Right forelimb (tissue), 1 donor: ENCODE results near the gene UNC45A.
"Not testable (repeated sequence)": the region's sequence is repeated elsewhere in the genome, so short reads cannot be mapped to it uniquely, and the experiment has no call there.

Source experiments
- DNase-seq: peaks from one replicate; pipeline ENCODE4 v3.0.0-alpha.2; 2018

The UNC45A gene

GRCh38 chr15:90904746-90905145 is 30.3 kb upstream of the UNC45A start:
- no peak for DNase-seq

GRCh38 chr15:90905306-90906180 is 29.5 kb upstream of the UNC45A start:
- DNase-seq, result no peak

GRCh38 chr15:90906181-90906849 is 28.8 kb upstream of the UNC45A start:
- peak; percentile 30 for DNase-seq

GRCh38 chr15:90907051-90907660 is 27.9 kb upstream of the UNC45A start:
- DNase-seq, result no peak

DNA sequence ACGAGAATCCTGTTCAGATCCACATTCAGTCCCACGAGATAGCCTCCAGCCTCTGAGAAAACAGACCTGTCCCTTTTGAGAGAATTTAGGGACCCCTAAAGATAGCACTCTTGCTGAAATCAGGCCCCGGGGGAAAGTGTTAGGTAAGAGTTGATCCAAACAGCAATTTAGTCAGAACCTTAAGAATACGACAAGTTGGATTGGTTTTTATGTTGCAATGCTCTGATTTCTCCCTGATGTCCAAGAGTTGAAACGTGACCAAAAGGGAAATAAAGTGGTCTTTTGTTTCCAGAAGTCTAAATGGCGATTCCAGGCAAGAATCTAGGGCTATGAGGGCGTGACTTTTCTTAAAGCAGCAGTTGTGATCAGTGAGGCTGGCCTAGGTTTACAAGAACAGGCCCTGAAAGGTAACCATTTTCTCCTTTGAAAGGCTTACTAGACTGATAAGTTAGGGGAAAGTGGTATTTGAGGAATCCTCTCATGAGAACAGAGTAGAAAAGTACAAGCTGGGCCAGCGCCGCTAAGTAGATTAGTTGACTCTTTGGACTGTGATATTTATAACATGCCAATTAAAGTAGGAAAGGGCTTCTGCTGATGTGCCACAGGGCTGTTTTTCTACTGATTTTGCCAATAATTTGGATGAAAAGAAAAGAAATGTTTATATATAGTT is 27.1 kb upstream of the UNC45A start:
- DNase-seq, result no peak

GRCh38 chr15:90909449-90909848 is 25.6 kb upstream of the UNC45A start:
- not testable (repeated sequence) for DNase-seq

DNA sequence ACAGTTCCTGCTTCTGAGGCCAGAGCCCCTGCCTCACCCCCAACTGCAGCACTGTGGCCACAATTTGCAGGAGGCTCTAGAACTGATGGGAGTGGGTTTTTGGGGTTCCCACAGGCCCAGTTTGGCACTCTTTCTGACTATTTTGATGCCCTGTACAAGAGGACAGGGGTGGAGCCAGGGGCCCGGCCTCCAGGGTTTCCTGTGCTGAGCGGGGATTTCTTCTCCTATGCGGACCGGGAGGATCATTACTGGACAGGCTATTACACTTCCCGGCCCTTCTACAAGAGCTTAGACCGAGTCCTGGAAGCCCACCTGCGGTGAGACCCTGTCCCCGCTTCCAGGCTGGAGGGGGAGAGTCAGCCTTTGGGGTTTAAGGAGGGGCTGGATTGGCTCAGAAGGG is 25.1 kb upstream of the UNC45A start:
- no peak for DNase-seq

- no peak for DNase-seq
Measured at GRCh38 chr15:90910441-90911301, 24.4 kb upstream of the UNC45A start.

DNA sequence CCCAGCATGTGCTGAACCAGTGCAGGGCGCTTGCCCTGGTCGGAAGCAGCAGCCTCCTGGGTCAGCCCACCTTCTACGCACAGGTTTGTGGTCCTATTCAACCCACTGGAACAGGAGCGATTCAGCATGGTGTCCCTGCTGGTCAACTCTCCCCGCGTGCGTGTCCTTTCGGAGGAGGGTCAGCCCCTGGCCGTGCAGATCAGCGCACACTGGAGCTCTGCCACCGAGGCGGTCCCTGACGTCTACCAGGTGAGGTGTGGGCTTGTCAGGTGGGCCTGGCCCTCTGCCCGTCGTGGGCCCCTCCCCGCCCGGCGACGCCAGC is 23.8 kb upstream of the UNC45A start:
- no peak for DNase-seq

DNA sequence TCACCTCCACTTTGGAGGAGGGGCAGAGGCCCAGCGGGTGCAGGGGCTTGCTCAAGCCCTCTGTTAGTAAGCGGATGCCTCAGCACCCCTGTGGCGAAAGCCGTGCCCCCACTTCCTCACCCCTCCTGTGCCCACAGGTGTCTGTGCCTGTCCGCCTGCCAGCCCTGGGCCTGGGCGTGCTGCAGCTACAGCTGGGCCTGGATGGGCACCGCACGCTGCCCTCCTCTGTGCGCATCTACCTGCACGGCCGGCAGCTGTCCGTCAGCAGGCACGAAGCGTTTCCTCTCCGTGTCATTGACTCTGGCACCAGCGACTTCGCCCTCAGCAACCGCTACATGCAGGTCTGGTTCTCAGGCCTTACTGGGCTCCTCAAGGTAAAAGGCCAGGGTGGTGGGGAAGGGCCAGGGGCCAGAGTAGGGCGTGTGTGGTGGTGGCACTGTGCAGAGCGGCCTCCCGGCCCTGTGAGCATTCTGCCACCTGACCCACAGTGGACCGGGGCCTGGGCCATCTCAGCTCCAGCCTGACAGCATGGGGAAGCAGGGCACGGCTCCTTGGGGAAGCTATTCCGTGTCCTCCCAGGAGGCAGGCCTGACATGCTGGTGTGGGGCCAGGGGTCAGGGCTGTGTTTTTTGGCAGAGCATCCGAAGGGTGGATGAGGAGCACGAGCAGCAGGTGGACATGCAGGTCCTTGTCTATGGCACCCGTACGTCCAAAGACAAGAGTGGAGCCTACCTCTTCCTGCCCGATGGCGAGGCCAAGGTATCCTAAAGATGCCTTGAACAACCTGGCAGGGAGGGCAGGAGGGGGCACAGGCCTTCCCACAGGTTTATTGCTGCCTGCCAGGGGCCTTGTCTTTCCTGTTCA is 22.9 kb upstream of the UNC45A start:
- no peak for DNase-seq

DNA sequence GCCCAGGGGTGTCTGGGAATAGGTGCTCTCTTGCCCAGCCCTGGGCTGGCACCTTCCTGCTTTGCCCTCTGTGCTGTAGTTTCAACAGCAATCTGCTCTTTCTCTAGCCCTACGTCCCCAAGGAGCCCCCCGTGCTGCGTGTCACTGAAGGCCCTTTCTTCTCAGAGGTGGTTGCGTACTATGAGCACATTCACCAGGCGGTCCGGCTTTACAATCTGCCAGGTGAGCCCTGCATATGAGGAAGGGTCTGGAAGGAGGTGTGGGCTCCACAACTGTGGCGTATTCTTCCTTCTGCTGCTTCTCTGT is 22.4 kb upstream of the UNC45A start:
- DNase-seq, result no peak

DNA sequence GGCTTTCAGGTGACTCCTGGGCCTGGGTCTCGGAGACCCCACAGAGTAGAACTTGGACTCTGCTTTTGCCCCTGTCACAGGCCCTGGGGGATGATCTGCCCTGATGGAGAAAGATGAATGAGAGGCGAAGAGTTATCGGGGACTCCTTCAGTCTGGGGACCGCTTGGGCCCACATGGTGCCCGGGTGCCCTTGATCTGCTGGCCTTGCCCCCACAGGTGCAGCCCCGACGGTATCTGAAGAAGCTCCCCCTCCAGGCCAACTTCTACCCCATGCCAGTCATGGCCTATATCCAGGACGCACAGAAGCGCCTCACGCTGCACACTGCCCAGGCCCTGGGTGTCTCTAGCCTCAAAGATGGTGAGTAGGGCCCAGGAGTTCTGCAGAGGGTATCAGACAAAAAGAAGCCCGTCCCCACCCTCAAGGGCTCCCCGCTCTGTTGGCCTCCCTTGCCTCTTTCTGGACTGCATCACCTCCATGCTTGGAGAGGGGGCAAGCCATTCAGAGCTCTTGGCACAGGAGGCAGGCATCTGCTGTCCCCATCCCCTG is 21.6 kb upstream of the UNC45A start:
- no peak for DNase-seq

DNA sequence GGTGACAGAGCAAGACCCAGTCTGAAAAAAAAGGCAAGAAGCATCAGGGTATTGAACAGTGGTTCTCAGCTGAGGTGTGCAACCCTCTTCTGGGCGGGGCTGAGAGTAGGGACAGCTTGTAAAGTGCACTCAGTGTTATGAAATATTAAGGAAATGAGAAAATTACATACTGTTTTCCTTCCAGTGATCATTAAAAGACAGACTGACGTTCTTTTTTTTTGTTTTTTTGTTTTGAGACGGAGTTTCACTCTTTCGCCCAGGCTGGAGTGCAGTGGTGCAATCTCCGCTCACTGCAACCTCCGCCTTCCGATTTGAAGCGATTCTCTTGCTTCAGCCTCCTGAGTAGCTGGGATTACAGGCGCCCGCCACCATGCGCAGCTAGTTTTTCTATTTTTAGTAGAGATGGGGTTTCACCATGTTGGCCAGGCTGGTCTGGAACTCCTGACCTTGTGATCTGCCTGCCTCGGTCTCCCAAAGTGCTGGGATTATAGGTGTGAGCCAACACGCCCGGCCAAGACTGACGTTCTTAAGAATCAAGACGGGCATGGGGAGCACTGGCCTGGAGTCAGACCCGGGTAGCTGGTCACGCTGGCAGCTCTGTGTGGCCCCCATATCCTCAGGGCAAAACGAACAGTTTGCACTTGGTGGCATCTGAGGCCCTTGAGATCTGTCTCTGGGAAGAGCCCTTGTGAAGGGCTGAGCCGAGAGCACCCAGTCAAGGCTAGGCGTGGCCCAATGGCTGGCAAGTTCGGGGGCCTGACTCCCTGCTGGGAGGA is 20.6 kb upstream of the UNC45A start:
- DNase-seq, result no peak

GRCh38 chr15:90915216-90915807 is 19.8 kb upstream of the UNC45A start:
- no peak for DNase-seq

- no peak for DNase-seq
Measured at GRCh38 chr15:90915808-90916440, 19.2 kb upstream of the UNC45A start.

- DNase-seq, result no peak
Measured at GRCh38 chr15:90916461-90916860, 18.6 kb upstream of the UNC45A start.

GRCh38 chr15:90917569-90917968 is 17.5 kb upstream of the UNC45A start:
- DNase-seq, result no peak

- DNase-seq, result no peak
Measured at GRCh38 chr15:90918034-90918788, 16.9 kb upstream of the UNC45A start.

GRCh38 chr15:90918835-90919234 is 16.2 kb upstream of the UNC45A start:
- DNase-seq, result no peak
